ENCODE measurements around the gene EPS8L2.

The EPS8L2 gene

DNA sequence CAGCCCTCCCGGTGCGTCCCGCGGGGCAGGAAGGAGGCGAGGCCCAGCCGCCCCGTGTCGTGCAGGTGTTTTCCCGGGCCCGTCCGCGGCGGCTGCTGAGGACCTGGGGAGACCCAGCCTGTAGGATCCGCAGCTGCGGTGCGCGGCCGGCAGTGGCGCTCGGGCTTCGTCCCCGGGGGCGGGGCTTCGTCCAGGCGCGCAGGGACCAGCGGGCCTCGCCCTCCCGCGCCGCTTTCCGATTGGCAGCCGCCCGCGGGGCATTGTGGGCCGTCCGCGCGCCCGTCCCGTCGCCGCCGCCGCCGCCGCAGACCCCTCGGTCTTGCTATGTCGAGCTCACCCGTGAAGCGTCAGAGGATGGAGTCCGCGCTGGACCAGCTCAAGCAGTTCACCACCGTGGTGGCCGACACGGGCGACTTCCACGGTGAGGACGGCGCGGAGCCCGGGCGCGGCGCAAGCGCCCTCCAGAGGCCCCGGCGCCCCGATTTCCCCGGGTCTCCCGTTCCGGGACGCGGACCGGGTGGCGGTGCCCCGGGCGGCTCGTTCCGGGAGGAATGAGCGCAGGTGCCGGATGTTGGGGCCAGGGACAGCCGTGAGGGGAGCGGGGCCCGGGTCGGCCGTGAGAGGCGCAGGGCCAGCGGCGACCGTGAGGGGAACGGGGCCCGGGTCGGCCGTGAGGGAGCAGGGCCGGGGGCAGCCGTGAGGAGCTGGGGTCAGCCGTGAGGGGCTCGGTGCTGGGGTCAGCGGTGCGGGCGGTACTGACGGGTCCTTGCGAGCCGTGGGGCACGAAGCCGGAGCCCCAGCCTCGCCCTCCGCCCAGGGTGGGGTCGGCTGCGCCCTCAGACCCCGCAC is 41.4 kb downstream of the EPS8L2 start, which contains the start of gene TALDO1:
Gene TALDO1, plus strand, starts transcription at position 307 of the 849 bp plus-strand sequence. Its CDS starts 18 bp downstream, at position 325.
- peaks cover 0 to 28% (median 21%) of the 10 kb centered on the region in 4 donors for H3K4me1 ChIP-seq
- no peaks in the 10 kb centered on the region for H3K9me3 ChIP-seq
- TF ChIP-seq, protein P1, sequence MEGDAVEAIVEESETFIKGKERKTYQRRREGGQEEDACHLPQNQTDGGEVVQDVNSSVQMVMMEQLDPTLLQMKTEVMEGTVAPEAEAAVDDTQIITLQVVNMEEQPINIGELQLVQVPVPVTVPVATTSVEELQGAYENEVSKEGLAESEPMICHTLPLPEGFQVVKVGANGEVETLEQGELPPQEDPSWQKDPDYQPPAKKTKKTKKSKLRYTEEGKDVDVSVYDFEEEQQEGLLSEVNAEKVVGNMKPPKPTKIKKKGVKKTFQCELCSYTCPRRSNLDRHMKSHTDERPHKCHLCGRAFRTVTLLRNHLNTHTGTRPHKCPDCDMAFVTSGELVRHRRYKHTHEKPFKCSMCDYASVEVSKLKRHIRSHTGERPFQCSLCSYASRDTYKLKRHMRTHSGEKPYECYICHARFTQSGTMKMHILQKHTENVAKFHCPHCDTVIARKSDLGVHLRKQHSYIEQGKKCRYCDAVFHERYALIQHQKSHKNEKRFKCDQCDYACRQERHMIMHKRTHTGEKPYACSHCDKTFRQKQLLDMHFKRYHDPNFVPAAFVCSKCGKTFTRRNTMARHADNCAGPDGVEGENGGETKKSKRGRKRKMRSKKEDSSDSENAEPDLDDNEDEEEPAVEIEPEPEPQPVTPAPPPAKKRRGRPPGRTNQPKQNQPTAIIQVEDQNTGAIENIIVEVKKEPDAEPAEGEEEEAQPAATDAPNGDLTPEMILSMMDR (IDR thresholded peaks at IDR 0.05): peak; percentile 20 to 39
- H3K27me3 ChIP-seq: no peaks in the 10 kb centered on the region
- peak within 1 kb of the TSS; percentile 92 to 94 for H3K4me3 ChIP-seq
- peaks cover 0 to under 1% (median 0%) of the 10 kb centered on the region in 3 donors for H3K36me3 ChIP-seq
- intact Hi-C loops (cut with DNase I; ENCODE audit: low total_unique reads): no loop called here
- peak; percentile 86 to 95 for DNase-seq
- peak within 1 kb of the TSS; percentile 87 to 92 for H3K27ac ChIP-seq

DNA sequence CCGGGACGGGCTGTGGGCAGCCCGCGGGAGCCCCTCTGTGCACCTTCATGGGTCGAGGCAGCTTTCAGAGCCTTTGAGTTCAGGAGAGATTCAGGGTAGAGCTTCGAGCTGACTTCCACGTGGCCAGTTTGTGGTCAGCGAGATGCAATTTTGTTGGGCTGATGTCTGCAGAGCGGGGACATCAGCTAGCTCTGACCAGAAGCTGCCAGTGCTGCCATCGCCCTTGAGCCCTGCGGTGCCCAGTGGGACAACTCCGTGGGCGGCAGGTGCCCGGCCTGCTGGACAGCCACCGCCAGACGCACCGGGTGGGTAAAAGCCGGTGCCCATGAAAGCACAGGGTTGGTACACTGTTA is 42.0 kb downstream of the EPS8L2 start:
- TF ChIP-seq, protein P1 (IDR thresholded peaks at IDR 0.05): no peak
- no peak for DNase-seq
- Histone ChIP-seq H3K27me3 (no peaks in the 10 kb centered on the region), H3K36me3 (peaks cover 0 to 6% (median 0%) of the 10 kb centered on the region in 3 donors), H3K4me1 (peaks cover 0 to 28% (median 21%) of the 10 kb centered on the region in 4 donors), H3K4me3 (peak overlapping the region; percentile 92 to 94), H3K9me3 (no peaks in the 10 kb centered on the region), H3K27ac (peak overlapping the region; percentile 87 to 92)
- intact Hi-C loops (cut with DNase I; ENCODE audit: low total_unique reads): no loop called here

DNA sequence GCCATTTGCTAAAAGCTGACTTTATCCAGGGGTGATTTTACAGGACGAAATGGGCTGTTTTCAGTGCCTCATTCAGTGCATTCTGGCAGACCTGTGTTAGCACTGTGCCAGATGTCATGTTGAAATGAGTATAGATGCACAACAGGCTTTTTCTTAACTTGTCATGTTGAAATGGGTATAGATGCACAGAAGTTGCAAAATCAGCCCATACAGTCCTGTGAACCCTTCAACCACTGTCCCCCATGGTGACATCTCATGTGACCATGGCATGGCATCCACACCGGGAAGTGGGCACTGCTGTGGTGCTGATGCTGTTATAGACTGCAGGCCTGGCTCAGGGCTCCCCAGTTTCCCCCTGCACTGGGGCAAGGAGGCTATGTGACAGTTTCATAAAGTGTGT is 43.7 kb downstream of the EPS8L2 start:
- Histone ChIP-seq H3K27ac (no peak overlapping the region), H3K27me3 (no peaks in the 10 kb centered on the region), H3K36me3 (peaks cover 0 to 13% (median 0%) of the 10 kb centered on the region in 3 donors), H3K9me3 (no peaks in the 10 kb centered on the region), H3K4me1 (peaks cover 0 to 28% (median 21%) of the 10 kb centered on the region in 4 donors), H3K4me3 (no peak overlapping the region)
- intact Hi-C loops (cut with DNase I; ENCODE audit: low total_unique reads): no loop called here
- DNase-seq: no peak
- TF ChIP-seq, protein P1 (IDR thresholded peaks at IDR 0.05): no peak

DNA sequence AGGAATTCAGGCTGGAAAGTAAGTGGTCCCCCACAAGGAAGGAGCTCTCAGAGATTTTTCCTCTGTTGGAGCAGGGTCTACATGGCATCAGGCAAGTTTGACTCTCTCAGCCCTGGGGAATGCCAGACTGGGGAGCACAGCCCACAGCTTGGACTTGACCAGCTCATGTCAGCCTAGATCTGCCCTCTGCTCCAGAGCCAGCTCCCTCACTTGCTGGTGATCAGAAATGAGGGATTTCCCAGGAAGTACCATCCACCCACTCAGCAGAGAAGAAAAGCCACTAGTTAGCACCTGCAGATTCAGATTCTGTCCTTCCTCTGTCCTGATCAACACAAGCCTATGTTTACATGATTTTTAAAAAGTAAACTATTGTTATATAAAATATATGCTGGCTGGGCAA is 54.2 kb downstream of the EPS8L2 start:
- no peaks in the 10 kb centered on the region for H3K9me3 ChIP-seq
- H3K4me3 ChIP-seq: no peak overlapping the region
- no peak for DNase-seq
- H3K27ac ChIP-seq: no peak overlapping the region
- no peaks in the 10 kb centered on the region for H3K4me1 ChIP-seq
- TF ChIP-seq, protein P1 (IDR thresholded peaks at IDR 0.05): no peak
- intact Hi-C loops (cut with DNase I; ENCODE audit: low total_unique reads): no loop called here
- no peaks in the 10 kb centered on the region for H3K27me3 ChIP-seq
- peaks cover 55 to 96% (median 85%) of the 10 kb centered on the region in 3 donors for H3K36me3 ChIP-seq

DNA sequence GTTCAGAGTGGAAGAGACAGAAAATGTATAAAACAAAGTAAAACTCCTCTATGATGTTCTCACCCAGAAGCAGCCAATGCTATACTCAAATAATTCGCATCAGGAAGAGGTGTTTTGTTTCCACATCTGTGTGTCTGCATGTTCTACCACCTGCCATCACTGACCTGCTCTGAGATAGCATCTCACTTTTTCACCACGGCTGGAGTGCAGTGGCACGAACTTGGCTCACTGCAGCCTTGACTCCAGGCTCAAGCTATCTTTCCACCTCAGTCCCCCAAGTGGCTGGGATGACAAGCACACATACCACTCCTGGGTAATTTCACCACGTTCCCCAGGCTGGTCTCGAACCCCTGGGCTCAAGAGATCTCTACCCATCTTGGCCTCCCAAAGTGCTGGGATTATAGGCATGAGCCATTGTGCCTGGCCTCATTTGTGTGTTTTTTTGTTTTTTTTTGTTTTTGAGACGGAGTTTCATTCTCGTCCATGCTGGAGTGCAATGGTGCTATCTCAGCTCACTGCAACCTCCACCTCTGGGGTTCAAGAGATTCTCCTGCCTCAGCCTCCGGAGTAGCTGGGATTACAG is 55.6 kb downstream of the EPS8L2 start:
- Histone ChIP-seq H3K4me1 (no peaks in the 10 kb centered on the region), H3K36me3 (peaks cover 48 to 96% (median 87%) of the 10 kb centered on the region in 3 donors), H3K4me3 (no peak overlapping the region), H3K27me3 (no peaks in the 10 kb centered on the region), H3K9me3 (no peaks in the 10 kb centered on the region), H3K27ac (no peak overlapping the region)
- intact Hi-C loops (cut with DNase I; ENCODE audit: low total_unique reads): no loop called here
- TF ChIP-seq, protein P1 (IDR thresholded peaks at IDR 0.05): no peak
- DNase-seq: no peak
